ENCODE data around the gene PIK3CD.
"Not testable (repeated sequence)": the region's sequence is repeated elsewhere in the genome, so short reads cannot be mapped to it uniquely, and the experiment has no call there.

PIK3CD gene

GRCh38 chr1:9612871-9613624 lies 38.5 kb upstream of the PIK3CD start:
- Mint-ChIP-seq H3K36me3 (no peaks in the 10 kb centered on the region), H3K4me1 (ENCODE audit: low read depth) (no peaks in the 10 kb centered on the region), H3K27me3 (no peaks in the 10 kb centered on the region), H3K27ac (no peak overlapping the region), H3K4me3 (no peak overlapping the region), H3K9me3 (ENCODE audit: low read depth) (no peaks in the 10 kb centered on the region)

GRCh38 chr1:9613625-9614299 lies 37.8 kb upstream of the PIK3CD start:
- H3K4me3 Mint-ChIP-seq = no peak overlapping the region
- H3K27me3 Mint-ChIP-seq = no peaks in the 10 kb centered on the region
- H3K9me3 Mint-ChIP-seq (ENCODE audit: low read depth) = no peaks in the 10 kb centered on the region
- no peak overlapping the region for H3K27ac Mint-ChIP-seq
- H3K36me3 Mint-ChIP-seq = no peaks in the 10 kb centered on the region
- H3K4me1 Mint-ChIP-seq (ENCODE audit: low read depth) = no peaks in the 10 kb centered on the region

GRCh38 chr1:9615316-9616063 lies 36.0 kb upstream of the PIK3CD start:
- no peaks in the 10 kb centered on the region for H3K36me3 Mint-ChIP-seq
- H3K4me3 Mint-ChIP-seq = no peak overlapping the region
- H3K27ac Mint-ChIP-seq = no peak overlapping the region
- no peaks in the 10 kb centered on the region for H3K9me3 Mint-ChIP-seq (ENCODE audit: low read depth)
- no peaks in the 10 kb centered on the region for H3K27me3 Mint-ChIP-seq
- no peaks in the 10 kb centered on the region for H3K4me1 Mint-ChIP-seq (ENCODE audit: low read depth)

GRCh38 chr1:9618909-9619679 lies 32.4 kb upstream of the PIK3CD start:
- H3K27me3 Mint-ChIP-seq = no peaks in the 10 kb centered on the region
- no peak overlapping the region for H3K27ac Mint-ChIP-seq
- H3K36me3 Mint-ChIP-seq = no peaks in the 10 kb centered on the region

GRCh38 chr1:9621032-9621431 lies 30.5 kb upstream of the PIK3CD start:
- Mint-ChIP-seq H3K4me1 (ENCODE audit: low read depth) (peaks cover 2% of the 10 kb centered on the region), H3K4me3 (no peak overlapping the region), H3K27ac (no peak overlapping the region), H3K36me3 (no peaks in the 10 kb centered on the region), H3K27me3 (no peaks in the 10 kb centered on the region), H3K9me3 (ENCODE audit: low read depth) (no peaks in the 10 kb centered on the region)

More at GRCh38 chr1:9618909-9619679, 32.4 kb upstream of the PIK3CD start:
- Mint-ChIP-seq H3K4me1 (ENCODE audit: low read depth) (no peaks in the 10 kb centered on the region), H3K9me3 (ENCODE audit: low read depth) (no peaks in the 10 kb centered on the region), H3K4me3 (no peak overlapping the region)

GRCh38 chr1:9624081-9624480 lies 27.4 kb upstream of the PIK3CD start:
- no peaks in the 10 kb centered on the region for H3K36me3 Mint-ChIP-seq
- H3K27ac Mint-ChIP-seq = no peak overlapping the region
- peaks cover 23% of the 10 kb centered on the region for H3K4me1 Mint-ChIP-seq (ENCODE audit: low read depth)
- no peak overlapping the region for H3K4me3 Mint-ChIP-seq
- no peaks in the 10 kb centered on the region for H3K9me3 Mint-ChIP-seq (ENCODE audit: low read depth)
- H3K27me3 Mint-ChIP-seq = no peaks in the 10 kb centered on the region

GRCh38 chr1:9625030-9625429 lies 26.5 kb upstream of the PIK3CD start:
- H3K9me3 Mint-ChIP-seq (ENCODE audit: low read depth); H3K27ac Mint-ChIP-seq; H3K27me3 Mint-ChIP-seq; H3K36me3 Mint-ChIP-seq; H3K4me3 Mint-ChIP-seq: not testable (repeated sequence)
- peaks cover 28% of the 10 kb centered on the region for H3K4me1 Mint-ChIP-seq (ENCODE audit: low read depth)

- H3K4me1 Mint-ChIP-seq (ENCODE audit: low read depth) = peaks cover 38% of the 10 kb centered on the region
- H3K4me3 Mint-ChIP-seq = peak overlapping the region; percentile 99
These were observed 25.3 kb upstream of the PIK3CD start for GRCh38 chr1:9626201-9626608.

GRCh38 chr1:9628541-9629444 lies 22.7 kb upstream of the PIK3CD start:
- Mint-ChIP-seq H3K9me3 (ENCODE audit: low read depth) (no peaks in the 10 kb centered on the region), H3K36me3 (peaks cover 3% of the 10 kb centered on the region), H3K27me3 (no peaks in the 10 kb centered on the region), H3K27ac (peak overlapping the region; percentile 98), H3K4me3 (peak overlapping the region; percentile 99), H3K4me1 (ENCODE audit: low read depth) (peaks cover 61% of the 10 kb centered on the region)

More at GRCh38 chr1:9626201-9626608, 25.3 kb upstream of the PIK3CD start:
- Mint-ChIP-seq H3K27ac (peak overlapping the region; percentile 68), H3K27me3 (no peaks in the 10 kb centered on the region), H3K9me3 (ENCODE audit: low read depth) (no peaks in the 10 kb centered on the region), H3K36me3 (peaks cover 3% of the 10 kb centered on the region)

- Mint-ChIP-seq H3K27me3 (no peaks in the 10 kb centered on the region), H3K27ac (peak overlapping the region; percentile 98), H3K4me1 (ENCODE audit: low read depth) (peaks cover 70% of the 10 kb centered on the region), H3K4me3 (peak overlapping the region; percentile 99), H3K36me3 (peaks cover 3% of the 10 kb centered on the region), H3K9me3 (ENCODE audit: low read depth) (no peaks in the 10 kb centered on the region)
These were observed 21.9 kb upstream of the PIK3CD start for GRCh38 chr1:9629445-9630201.

GRCh38 chr1:9630331-9631111 lies 21.0 kb upstream of the PIK3CD start:
- peaks cover 5% of the 10 kb centered on the region for H3K36me3 Mint-ChIP-seq

GRCh38 chr1:9631613-9632012 lies 19.9 kb upstream of the PIK3CD start:
- Mint-ChIP-seq H3K4me1 (ENCODE audit: low read depth) (peaks cover 81% of the 10 kb centered on the region), H3K27ac (peak overlapping the region; percentile 98), H3K36me3 (peaks cover 6% of the 10 kb centered on the region)

More at GRCh38 chr1:9630331-9631111, 21.0 kb upstream of the PIK3CD start:
- Mint-ChIP-seq H3K9me3 (ENCODE audit: low read depth) (no peaks in the 10 kb centered on the region), H3K27ac (peak overlapping the region; percentile 98), H3K4me3 (peak overlapping the region; percentile 99), H3K4me1 (ENCODE audit: low read depth) (peaks cover 79% of the 10 kb centered on the region), H3K27me3 (no peaks in the 10 kb centered on the region)

More at GRCh38 chr1:9631613-9632012, 19.9 kb upstream of the PIK3CD start:
- H3K27me3 Mint-ChIP-seq = no peaks in the 10 kb centered on the region
- H3K9me3 Mint-ChIP-seq (ENCODE audit: low read depth) = no peaks in the 10 kb centered on the region
- H3K4me3 Mint-ChIP-seq = peak overlapping the region; percentile 99

Measured in activated naive CD8-positive, alpha-beta T cell (primary cell).